Hepatic stellate cell (primary cell): ENCODE results near the gene UNC5CL.

ENCODE experiments used
- DNase-seq: peaks from one replicate; pipeline ENCODE4 v3.0.0; 2011; ENCODE audit warnings: low spot score

Gene UNC5CL, protein sequence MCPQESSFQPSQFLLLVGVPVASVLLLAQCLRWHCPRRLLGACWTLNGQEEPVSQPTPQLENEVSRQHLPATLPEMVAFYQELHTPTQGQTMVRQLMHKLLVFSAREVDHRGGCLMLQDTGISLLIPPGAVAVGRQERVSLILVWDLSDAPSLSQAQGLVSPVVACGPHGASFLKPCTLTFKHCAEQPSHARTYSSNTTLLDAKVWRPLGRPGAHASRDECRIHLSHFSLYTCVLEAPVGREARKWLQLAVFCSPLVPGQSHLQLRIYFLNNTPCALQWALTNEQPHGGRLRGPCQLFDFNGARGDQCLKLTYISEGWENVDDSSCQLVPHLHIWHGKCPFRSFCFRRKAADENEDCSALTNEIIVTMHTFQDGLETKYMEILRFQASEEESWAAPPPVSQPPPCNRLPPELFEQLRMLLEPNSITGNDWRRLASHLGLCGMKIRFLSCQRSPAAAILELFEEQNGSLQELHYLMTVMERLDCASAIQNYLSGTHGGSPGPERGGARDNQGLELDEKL

DNA sequence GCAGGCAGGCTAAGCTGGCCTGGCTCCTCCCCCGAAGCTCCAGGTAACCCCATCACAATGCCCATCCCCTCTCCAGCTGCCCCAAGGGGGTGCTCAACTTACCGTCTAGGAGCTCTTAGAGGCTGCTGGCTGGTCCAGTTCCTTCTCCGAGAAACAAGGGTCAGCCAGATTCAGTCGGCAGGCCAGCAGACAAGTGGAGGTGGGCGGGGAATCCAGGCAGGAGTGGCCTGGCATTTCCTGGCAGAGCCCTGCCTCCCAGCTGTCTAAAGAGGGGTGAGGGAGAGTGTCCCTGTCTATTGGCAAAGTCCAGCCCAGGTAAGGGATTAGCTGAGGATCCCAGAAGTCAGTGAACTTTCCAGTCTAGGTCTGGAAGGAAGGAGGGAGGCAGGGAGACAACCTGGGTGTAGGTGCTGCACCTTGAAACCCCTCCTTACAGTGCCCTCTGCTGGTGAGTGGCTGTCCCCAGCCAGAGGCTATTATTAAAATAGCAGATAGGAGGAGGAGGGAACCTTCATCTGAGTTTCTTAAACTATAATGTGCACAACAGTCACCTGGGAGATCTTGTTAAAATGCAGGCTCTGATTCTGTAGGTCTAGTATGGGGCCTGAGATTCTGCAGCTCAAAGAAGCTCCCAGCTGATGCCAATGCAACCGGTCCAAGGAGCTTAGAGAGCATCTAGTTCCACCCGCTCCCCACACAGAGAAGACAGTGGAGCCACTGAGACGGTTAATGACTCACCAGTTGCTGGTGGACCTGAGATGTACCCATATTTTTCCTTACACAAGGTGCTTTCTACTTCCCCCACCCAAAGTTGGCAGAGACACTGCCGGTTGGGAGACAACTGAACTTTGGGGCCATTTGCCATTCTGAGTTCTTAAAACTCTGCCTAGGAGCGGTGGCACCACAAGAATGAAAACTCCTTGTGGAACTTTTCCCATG lies at the start of gene UNC5CL:
TSS of gene UNC5CL (minus strand) at position 162 of the 939 bp plus-strand sequence. CDS start 4,147 bp downstream, outside the sequence.
- DNase-seq = peak; percentile 50

- no peak for DNase-seq
Measured at GRCh38 chr6:41088451-41088850, 49.4 kb upstream of the UNC5CL start.

GRCh38 chr6:41085182-41085581 lies 46.2 kb upstream of the UNC5CL start:
- no peak for DNase-seq

GRCh38 chr6:41083072-41083471 lies 44.1 kb upstream of the UNC5CL start:
- DNase-seq = no peak

- no peak for DNase-seq
Measured at GRCh38 chr6:41080621-41081020, 41.6 kb upstream of the UNC5CL start.

DNA sequence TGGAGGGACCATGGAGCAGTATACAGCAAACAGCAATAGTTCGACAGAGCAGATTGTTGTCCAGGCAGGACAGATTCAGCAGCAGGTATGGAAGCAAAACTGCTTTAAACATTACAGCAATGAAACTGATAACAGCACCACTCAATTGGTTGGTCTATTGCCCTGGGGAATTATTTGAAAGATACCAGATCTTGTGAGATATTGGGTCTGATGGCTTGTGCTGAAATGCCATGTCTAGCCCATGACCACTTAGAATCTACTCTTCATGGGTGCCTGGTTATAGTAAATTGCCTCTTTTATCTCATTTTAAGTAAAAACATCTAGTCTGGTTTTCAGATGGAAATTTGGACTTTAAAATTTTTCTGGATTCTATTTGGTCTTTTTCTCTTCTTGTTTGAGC lies 40.1 kb upstream of the UNC5CL start:
- DNase-seq = no peak

- no peak for DNase-seq
Measured at GRCh38 chr6:41078101-41078500, 39.1 kb upstream of the UNC5CL start.

DNA sequence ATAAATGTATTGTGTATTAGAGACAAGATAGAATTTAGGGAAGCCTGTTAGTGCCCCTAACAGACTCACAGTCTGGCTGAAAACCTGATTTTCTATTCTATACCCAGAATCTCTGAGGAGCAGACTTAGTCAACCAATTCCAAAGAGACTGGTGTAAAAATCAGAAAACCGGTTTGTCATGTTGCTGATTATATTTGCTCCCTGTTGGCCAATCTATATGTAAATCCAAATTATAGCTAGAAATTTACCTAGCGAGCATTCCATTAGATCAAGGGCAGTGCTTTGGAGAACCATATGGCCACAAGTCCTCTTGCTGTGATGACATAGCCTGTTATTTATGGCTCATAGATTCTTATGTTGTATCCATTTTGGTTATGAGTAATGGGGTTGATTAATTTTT lies 38.5 kb upstream of the UNC5CL start:
- no peak for DNase-seq

DNA sequence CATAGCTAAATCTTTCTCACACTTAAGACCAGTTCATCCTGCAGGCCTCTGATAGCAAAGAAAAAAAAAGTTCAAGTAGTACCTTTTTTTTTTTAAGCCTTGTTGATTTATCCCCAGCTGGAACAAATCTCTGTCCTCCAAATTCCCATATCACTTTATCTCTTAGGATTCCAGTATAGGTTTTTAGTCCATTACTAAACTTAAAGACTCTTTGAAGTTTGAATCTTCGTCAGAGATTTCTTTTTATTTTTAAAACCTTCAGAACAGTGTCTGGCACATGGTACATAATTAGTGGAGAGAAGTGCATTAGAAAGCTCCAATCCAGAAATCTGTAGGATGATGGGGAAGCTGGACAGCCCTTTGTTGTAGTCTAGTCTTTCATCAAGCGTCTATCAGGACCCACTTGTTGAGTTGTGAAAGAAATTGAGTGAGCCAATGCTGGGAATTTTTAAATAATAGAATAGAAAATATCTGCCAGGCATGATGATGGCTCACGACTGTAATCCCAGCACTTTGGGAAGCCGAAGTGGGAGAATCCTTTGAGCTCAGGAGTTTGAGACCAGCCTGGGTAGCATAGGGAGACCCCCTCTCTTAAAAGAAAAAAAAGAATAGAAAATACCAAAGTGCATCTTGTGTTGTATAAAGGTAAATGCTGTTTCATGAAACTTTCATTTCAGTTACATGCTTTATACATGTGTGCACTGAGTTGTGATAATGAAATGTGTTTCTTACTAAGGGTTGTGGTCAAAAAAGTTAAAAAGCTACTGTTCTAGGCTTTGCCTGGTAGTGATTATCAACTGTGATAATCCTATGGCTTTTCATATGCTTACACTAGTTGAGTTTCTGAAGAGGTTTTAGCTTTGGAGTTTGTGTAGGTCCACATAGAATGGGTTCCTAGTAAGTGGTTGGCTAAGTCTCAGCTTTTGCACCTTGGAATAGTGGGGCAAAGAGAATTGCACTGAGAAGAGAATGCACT lies 36.9 kb upstream of the UNC5CL start:
- no peak for DNase-seq

- DNase-seq = no peak
Measured at GRCh38 chr6:41074692-41075436, 35.8 kb upstream of the UNC5CL start.

- no peak for DNase-seq
Measured at GRCh38 chr6:41073968-41074691, 35.1 kb upstream of the UNC5CL start.

DNA sequence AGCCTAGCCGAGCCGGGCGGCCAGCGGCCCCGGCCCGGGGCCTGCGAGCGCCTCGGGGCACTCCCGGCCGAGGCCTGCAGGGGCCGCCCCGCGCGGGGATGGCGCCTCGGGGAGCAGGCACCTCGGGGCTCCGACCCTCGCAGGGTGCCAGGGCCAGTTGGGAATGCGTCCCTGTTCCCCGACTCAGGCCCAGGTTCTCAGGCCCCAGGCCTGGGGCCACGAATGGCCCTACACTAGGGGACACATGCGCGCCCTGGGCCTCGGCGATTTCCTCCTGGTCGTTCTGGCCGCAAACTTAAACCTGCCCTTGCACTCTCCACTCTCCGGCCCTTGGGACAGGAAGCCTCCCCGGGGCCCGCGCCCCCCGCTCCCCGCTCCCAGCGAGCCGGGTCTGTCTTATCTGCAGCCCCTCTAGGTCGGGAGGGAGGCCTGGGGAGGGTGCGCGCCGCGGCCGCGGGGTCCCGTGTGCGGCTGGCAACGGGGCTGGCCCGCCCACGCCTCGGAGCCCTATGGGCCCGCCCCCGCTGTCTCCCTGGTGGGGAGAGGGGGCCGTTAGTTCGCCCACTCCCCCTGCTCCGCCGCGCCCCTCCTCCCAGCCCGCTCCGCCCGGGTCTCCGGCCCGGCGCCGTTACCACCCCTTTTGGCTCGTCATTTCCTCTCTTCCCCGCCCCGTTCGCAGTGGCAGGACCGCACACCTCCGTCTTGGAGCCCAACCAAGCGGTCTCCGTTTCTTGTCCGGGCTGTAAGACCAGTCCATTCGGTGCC lies 34.4 kb upstream of the UNC5CL start:
- peak; percentile 67 for DNase-seq

DNA sequence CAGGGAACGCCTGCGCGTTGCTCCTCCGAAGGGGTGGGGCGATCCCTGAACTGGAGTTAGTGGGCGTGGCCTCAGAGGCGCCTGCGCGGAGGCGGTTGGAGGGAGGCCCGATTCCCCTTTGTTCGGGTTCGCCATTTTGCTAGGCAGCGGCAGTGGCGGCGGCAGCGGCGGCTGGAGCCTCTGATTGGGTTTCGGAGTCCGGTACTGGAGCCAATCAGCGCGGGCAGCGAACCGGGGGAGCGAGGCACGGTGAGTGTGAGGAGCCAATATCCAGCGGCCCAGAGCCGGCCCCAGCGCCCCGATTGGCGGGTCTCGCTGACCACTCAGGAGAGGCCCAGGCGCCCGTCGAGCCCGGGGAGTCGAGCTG lies 33.8 kb upstream of the UNC5CL start, which contains the start of gene NFYA:
TSS of gene NFYA (plus strand) at position 139 of the 367 bp plus-strand sequence. CDS start 6,116 bp downstream, outside the sequence.
- peak; percentile 98 for DNase-seq

DNA sequence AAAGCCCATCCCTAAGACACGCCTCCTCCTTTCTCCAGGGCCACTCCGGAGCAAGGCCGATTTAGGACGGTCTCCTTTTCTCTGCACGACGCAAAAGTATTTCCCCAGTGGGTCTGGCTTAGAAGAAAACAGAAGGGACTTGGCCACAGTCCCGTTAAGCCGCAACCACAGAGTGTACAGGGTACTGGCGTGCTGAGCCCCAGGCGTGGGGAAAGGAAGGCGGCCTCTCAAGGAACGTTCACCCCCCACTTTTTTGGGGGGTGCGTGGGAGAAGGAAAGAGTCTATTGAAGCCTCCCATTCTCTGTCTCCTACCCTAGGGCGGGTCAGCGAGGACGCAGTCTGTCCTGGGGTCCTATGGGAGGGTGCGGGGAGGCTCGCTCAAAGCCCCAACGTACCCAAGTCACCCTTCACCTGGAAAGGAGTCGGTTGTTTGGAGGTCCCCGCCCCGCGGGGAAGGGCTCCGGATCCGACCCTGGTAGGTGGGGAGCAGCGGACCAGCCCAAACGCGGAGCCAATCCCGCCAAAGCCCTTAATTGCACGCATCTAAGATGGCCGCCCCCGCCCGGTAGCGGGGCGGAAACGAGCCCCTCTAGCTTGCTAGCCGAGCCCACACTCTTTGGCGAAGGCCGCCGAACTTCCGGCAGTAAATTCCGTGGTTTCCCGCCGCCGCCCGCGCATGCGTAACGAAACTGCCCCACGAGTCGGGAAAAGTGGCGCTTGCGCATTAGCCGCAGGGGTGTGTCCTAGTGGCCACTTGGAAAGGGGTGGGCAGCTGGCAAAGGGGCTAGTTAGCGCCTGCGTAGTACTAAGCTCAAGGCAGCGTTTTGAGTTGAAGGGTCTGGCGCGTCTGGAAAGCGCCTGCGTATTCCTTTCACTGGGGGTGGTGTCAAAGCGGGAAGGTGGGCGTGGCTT lies 33.2 kb upstream of the UNC5CL start, which contains the start of gene OARD1:
TSS of gene OARD1 (minus strand) at position 434 of the 913 bp plus-strand sequence. CDS start 722 bp downstream, outside the sequence.
- DNase-seq = peak; percentile 98

- no peak for DNase-seq
Measured at GRCh38 chr6:41071501-41071922, 32.5 kb upstream of the UNC5CL start.

DNA sequence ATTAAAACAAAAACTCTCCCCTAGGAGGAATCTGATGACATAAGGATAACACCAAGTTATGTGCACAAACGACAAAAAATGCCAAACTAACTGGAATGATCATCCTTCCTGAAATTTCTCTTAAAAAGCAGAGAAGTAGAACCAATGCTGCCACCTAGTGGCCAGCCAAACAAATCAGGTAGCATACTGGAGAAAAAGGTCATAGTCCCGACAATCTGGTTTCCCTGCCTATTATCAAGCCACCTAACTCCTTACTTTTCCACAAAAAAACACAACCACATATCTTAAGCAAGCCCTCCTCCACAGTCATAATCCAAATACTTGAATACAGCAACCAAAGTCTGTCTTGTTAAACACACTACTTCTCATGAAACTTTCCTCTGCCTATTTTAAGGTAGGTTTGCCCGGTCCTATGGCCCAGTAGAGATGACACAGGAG lies 27.9 kb upstream of the UNC5CL start:
- peak; percentile 34 for DNase-seq

GRCh38 chr6:41065550-41066026 lies 26.6 kb upstream of the UNC5CL start:
- no peak for DNase-seq

DNA sequence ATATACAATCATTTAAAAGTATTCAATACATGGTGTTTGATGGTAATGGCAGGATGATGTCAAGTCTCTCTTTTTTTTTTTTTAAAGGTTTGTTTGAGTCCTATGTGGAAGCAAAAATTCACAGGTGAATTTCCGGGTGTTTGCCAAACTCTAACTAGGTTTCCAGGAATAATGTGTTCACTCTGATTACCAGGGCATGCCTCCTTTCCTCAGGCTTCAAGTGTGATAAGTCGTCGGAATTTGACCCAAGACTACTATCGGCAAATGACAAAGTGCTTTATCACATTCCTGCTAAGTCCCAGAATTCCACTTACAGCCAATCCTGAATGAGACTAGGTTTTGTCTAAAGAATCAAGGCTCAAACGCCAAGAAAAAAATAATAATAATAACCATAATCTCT lies 25.8 kb upstream of the UNC5CL start:
- DNase-seq = no peak
